ENCODE results near the gene TP53RK.

The TP53RK gene

DNA sequence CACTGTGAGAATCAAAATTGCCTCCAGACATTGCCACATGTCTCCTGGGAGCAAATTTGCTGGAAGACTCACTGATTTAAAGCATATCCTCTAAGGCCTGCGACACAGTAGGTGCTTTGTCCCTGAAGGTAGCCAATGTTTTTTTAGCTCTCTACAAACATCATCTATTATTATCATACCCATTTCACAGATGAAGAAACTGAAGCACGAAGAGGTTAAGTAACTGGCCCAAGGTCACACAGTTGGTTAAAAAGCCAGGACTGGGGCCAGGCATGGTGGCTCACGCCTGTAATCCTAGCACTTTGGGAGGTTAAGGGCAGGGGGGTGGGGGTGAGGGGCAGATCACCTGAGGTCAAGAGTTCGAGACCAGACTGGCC lies 50.4 kb downstream of the TP53RK start:
- no peak overlapping the region for H3K4me3 Mint-ChIP-seq
- no peak overlapping the region for H3K27ac Mint-ChIP-seq
- H3K27me3 Mint-ChIP-seq, result peaks cover 20% of the 10 kb centered on the region
- no peaks in the 10 kb centered on the region for H3K9me3 Mint-ChIP-seq
- H3K4me1 Mint-ChIP-seq, result no peaks in the 10 kb centered on the region
- no peak for DNase-seq (ENCODE audit: low spot score in 2 of 2)
- ATAC-seq (ENCODE audit: low read depth), result no peak
- no peaks in the 10 kb centered on the region for H3K36me3 Mint-ChIP-seq

DNA sequence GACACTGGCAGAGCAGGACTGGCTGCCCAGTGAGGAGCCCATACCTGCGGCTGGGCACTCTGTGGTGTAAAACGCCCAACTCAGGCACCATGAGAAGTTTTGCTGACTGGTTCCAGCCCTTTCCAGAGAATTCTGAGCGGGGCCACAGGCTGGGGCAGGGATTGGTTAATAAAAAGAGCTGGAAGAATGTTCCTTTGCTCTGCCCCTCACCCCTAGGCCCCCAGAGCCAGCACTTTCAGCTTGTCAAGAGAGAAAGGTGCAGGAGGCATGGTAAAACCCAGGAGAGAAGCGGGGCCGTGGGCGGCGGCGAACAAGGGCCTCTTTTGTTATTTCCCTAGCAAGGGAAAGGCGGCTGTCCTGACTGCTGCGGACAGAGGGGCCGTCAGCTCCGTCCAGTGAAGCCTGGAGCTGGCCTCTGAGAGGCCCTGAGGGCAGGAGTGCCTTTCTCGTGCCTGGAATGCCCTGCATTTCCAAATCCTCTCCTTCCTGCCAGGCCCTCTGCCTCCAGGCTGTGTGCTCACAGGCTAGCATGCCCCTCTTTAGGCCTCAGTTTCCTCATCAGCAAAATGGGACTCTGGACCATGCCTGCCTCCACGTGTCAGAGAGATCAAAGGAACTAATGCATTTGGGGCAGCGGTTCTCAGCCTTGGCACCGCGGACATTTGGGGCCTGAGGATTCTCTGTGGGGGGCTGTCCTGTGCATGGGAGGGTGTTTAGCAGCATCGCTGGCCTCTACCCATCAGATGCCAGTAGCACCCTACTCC lies 50.9 kb downstream of the TP53RK start:
- Mint-ChIP-seq H3K27me3 (peaks cover 22% of the 10 kb centered on the region), H3K4me3 (no peak overlapping the region), H3K9me3 (no peaks in the 10 kb centered on the region), H3K27ac (no peak overlapping the region), H3K36me3 (no peaks in the 10 kb centered on the region), H3K4me1 (no peaks in the 10 kb centered on the region)
- DNase-seq (ENCODE audit: low spot score in 2 of 2) (no peak), ATAC-seq (ENCODE audit: low read depth) (no peak)

DNA sequence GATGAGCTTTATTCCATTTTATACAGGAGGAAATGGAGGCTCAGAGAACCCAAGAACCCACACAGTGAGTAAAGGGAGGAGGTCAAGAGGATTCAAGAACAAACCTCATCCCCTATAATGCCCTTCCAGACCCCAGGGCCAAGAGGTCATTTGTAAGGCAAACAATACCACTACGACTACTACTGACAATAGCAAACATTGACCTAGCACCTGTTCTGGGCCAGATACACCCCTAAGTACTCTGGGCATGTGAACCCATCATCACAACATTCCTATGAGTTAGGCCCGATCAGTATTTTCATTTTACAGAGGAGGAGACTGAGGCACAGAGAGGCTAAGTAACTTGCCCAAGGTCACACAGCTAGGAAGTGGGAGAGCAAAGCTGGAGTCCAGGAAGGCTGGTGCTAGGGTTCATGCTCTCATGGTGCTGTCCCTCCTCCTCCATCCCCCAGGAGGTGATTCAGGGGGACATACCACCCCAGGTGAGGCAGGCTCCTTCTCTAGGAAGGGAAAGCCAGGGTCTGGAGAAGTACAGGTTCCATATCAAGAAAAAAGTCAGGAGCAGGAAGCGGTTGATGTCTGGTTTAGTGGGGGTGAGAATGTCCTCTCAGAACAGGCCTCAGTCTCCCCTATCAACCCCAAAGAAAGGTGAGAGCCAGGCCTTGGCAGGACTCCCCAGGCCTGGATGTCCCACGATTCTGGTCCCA lies 51.7 kb downstream of the TP53RK start:
- H3K27ac Mint-ChIP-seq, result no peak overlapping the region
- no peaks in the 10 kb centered on the region for H3K9me3 Mint-ChIP-seq
- ATAC-seq (ENCODE audit: low read depth) (no peak), DNase-seq (ENCODE audit: low spot score in 2 of 2) (no peak)
- no peaks in the 10 kb centered on the region for H3K36me3 Mint-ChIP-seq
- peaks cover 22% of the 10 kb centered on the region for H3K27me3 Mint-ChIP-seq
- no peak overlapping the region for H3K4me3 Mint-ChIP-seq
- no peaks in the 10 kb centered on the region for H3K4me1 Mint-ChIP-seq

DNA sequence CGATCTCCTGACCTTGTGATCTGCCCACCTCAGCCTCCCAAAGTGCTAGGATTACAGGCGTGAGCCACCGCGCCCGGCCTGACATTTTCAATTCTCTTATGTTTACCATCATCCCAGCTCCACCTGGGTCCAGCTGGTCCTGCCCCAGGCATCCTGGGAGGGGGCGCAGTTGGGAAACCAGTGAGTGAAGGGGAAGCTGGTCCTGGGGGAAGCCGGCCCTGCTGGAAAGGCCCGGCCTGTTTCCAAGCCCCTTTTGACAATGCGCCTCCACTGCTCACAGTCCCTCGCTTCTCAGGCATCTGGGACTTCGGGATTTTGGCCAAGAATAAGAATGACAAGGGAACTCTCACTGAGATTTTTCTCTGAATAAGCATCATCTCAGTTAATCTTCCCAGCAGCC lies 52.2 kb downstream of the TP53RK start:
- ATAC-seq (ENCODE audit: low read depth) (no peak), DNase-seq (ENCODE audit: low spot score in 2 of 2) (no peak)
- H3K9me3 Mint-ChIP-seq, result no peaks in the 10 kb centered on the region
- H3K4me3 Mint-ChIP-seq, result no peak overlapping the region
- no peak overlapping the region for H3K27ac Mint-ChIP-seq
- H3K4me1 Mint-ChIP-seq, result no peaks in the 10 kb centered on the region
- H3K27me3 Mint-ChIP-seq, result peaks cover 20% of the 10 kb centered on the region
- no peaks in the 10 kb centered on the region for H3K36me3 Mint-ChIP-seq

DNA sequence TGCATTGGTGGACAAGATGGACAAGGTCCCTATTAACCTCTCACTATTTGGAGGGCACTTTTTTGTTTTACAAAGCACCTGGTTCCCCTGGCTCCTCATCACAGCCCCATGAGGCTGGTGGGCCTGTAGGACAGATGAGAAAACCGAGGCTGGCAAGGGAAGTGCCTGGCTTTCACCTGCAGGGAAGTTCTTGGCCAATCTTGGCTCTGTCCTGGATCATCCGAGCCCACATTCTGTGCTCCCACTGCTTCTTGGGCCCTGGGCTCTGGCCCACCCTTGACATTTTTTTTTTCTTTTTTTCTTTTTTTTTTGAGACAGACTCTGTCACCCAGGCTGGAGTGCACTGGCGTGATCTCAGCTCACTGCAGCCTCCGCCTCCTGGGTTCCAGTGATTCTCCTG lies 52.7 kb downstream of the TP53RK start:
- ATAC-seq (ENCODE audit: low read depth) (no peak), DNase-seq (ENCODE audit: low spot score in 2 of 2) (no peak)
- Mint-ChIP-seq H3K4me3 (no peak overlapping the region), H3K4me1 (no peaks in the 10 kb centered on the region), H3K9me3 (no peaks in the 10 kb centered on the region), H3K27ac (no peak overlapping the region), H3K27me3 (peaks cover 20% of the 10 kb centered on the region), H3K36me3 (no peaks in the 10 kb centered on the region)

DNA sequence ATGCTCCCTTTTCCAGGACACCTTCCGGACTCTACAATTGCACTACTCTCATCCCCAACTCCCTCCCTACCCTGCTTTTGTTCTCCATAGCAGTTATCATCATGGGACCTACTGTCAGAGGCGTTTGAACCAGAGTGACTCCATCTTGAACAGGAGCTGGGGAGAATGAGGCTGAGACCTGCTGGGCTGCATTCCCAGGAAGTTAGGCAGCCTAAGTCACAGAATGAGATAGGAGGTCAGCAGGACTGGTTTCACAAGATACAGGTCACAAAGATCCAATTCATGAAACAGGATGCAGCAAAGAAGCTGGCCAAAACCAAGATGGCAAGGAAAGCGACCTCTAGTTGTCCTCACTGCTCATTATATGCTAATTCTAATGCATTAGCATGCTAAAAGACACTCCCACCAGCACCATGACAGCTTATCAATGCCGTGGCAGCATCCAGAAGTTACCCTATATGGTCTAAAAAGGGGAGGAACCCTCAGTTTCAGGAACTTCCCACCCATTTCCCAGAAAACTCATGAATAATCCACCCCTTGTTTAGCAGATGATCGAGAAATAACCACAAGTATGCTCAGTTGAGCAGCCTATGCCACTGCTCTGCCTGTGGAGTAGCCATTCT lies 53.6 kb downstream of the TP53RK start:
- DNase-seq (ENCODE audit: low spot score in 2 of 2), result no peak
- Mint-ChIP-seq H3K9me3 (no peaks in the 10 kb centered on the region), H3K4me1 (no peaks in the 10 kb centered on the region), H3K36me3 (no peaks in the 10 kb centered on the region), H3K27me3 (peaks cover 17% of the 10 kb centered on the region), H3K4me3 (no peak overlapping the region), H3K27ac (no peak overlapping the region)
- ATAC-seq (ENCODE audit: low read depth), result no peak

DNA sequence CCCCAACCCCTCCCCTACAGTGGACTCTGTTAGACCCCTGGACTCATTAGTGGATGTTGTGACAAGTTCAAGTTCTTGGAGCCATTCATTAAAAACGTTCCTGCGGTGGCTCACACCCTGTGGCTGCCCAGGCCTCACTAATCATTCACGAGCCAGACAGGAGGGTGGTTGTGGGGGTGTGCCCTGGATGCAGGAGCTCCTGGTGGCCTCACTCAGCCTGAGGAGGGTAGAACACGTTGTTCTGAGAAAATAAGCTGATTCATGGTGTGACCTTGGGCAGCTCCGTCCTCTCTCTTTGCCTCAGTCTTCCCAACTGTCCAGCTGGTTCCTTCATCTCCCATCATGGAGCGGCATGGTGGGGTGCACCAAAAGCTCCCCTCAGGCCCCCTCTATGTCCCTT lies 54.7 kb downstream of the TP53RK start:
- Mint-ChIP-seq H3K9me3 (peaks cover 3% of the 10 kb centered on the region), H3K4me3 (no peak overlapping the region), H3K27ac (no peak overlapping the region), H3K27me3 (peaks cover 18% of the 10 kb centered on the region), H3K4me1 (no peaks in the 10 kb centered on the region), H3K36me3 (peaks cover 2% of the 10 kb centered on the region)
- ATAC-seq (ENCODE audit: low read depth), result no peak
- no peak for DNase-seq (ENCODE audit: low spot score in 2 of 2)
